HepG2 (cell line): ENCODE results near the gene KDM7A. TPM values are rescaled to one million over a fixed set of nuclear protein-coding genes. Genes with fewer than 3 reads are reported as not detected.

Source experiments
- CENPX ChIP-seq: sonication (generic); formaldehyde crosslinking; IDR thresholded peaks from 2 replicates; pipeline ENCODE4 v1.9.0; 2021; ENCODE audit warnings: mild to moderate bottlenecking, missing genetic modification reagents, moderate library complexity
- CREM ChIP-seq, 2 experiments: sonication (generic) in 1 of 2; formaldehyde crosslinking in 1 of 2; IDR thresholded peaks; 2 replicates each; pipeline versions ENCODE4 v1.4.0 to v1.6.1; 2016 to 2020; ENCODE audit warnings: antibody characterized with exemption in 1 of 2, mild to moderate bottlenecking in 1 of 2, missing genetic modification reagents in 1 of 2
- DNMT3B ChIP-seq: conservative IDR thresholded peaks from 2 replicates; pipeline ENCODE4 v1.6.1; 2016; ENCODE audit warnings: missing biosample characterization, control low read depth
- EED ChIP-seq: sonication (generic); formaldehyde crosslinking; IDR thresholded peaks from 2 replicates; pipeline ENCODE4 v1.5.0; 2020; ENCODE audit warnings: mild to moderate bottlenecking, missing genetic modification reagents
- JUN ChIP-seq: sonication (generic); formaldehyde crosslinking; IDR thresholded peaks from 2 replicates; pipeline ENCODE4 v1.4.0; 2020; ENCODE audit warnings: mild to moderate bottlenecking, missing genetic modification reagents
- KDM4B ChIP-seq: sonication (generic); formaldehyde crosslinking; IDR thresholded peaks from 2 replicates; pipeline ENCODE4 v1.4.0; 2020; ENCODE audit warnings: missing genetic modification reagents
- MAZ ChIP-seq, 2 experiments: sonication (generic) in 1 of 2; formaldehyde crosslinking in 1 of 2; IDR thresholded peaks; 2 replicates each; pipeline versions ENCODE4 v1.5.0 to v1.6.1; 2012 to 2020; ENCODE audit warnings: low read depth in 2 of 2, mild to moderate bottlenecking in 2 of 2, borderline replicate concordance in 1 of 2, improper control_type of control experiment in 1 of 2, low read length in 1 of 2, missing genetic modification reagents in 1 of 2, moderate library complexity in 1 of 2
- NPAS2 ChIP-seq: sonication (generic); formaldehyde crosslinking; IDR thresholded peaks from 2 replicates; pipeline ENCODE4 v1.8.0; 2022; ENCODE audit warnings: mild to moderate bottlenecking, missing genetic modification reagents, borderline replicate concordance
- THAP11 ChIP-seq: IDR thresholded peaks from 2 replicates; pipeline ENCODE4 v1.6.1; 2016; ENCODE audit warnings: missing biosample characterization, missing genetic modification reagents
- ZBTB25 ChIP-seq: IDR thresholded peaks from 2 replicates; pipeline ENCODE4 v1.6.1; 2018; ENCODE audit warnings: missing genetic modification reagents
- ZMYM3 ChIP-seq: sonication (generic); formaldehyde crosslinking; IDR thresholded peaks from 2 replicates; pipeline ENCODE4 v1.5.1; 2020; ENCODE audit warnings: mild to moderate bottlenecking, missing genetic modification reagents
- ZNF263 ChIP-seq: sonication (generic); formaldehyde crosslinking; IDR thresholded peaks from 2 replicates; pipeline ENCODE4 v1.4.0; 2020; ENCODE audit warnings: missing genetic modification reagents
- ZNF274 ChIP-seq: sonication (generic); formaldehyde crosslinking; IDR thresholded peaks from 2 replicates; pipeline ENCODE4 v1.5.1; 2020; ENCODE audit warnings: mild to moderate bottlenecking, missing genetic modification reagents
- ZNF761 ChIP-seq: sonication (generic); formaldehyde crosslinking; conservative IDR thresholded peaks from 2 replicates; pipeline ENCODE4 v1.4.0; 2020; ENCODE audit warnings: mild to moderate bottlenecking, missing genetic modification reagents
- ZNF800 ChIP-seq: sonication (generic); formaldehyde crosslinking; IDR thresholded peaks from 2 replicates; pipeline ENCODE4 v1.4.0; 2020; ENCODE audit warnings: missing genetic modification reagents
- polyA plus RNA-seq, 8 experiments: library from polyadenylated mRNA; depleted of rRNA in 3 of 8; stranded (reverse) in 7 of 8; unstranded in 1 of 8; fragments of >200 nt; fragmentation: Illumina TruSeq in 4 of 8; extraction: Trizol in 4 of 8; gene quantifications; 2 replicates each; pipeline versions ENCODE4 v1.2.1 to v1.2.3, GENCODE V29; 2011 to 2016; ENCODE audit warnings: low read depth in 4 of 8, missing spikeins in 1 of 8, mixed read lengths in 1 of 8; ENCODE audit not compliant: insufficient read depth in 1 of 8
- total RNA-seq, 5 experiments: library from RNA; depleted of rRNA; stranded (reverse); fragments of >200 nt; fragmentation: Illumina TruSeq; extraction: Trizol; gene quantifications; 2 replicates each; pipeline ENCODE4 v1.2.3, GENCODE V29; 2016; ENCODE audit warnings: low read depth in 1 of 5
- TF ChIP-seq, protein P1 (sequence below), 2 experiments: sonication (generic) in 1 of 2; formaldehyde crosslinking in 1 of 2; IDR thresholded peaks; 2 replicates each; pipeline versions ENCODE4 v1.5.1 to v1.6.1; 2011 to 2020; ENCODE audit warnings: borderline replicate concordance in 1 of 2, low read depth in 1 of 2, low read length in 1 of 2, mild to moderate bottlenecking in 1 of 2, missing genetic modification reagents in 1 of 2, moderate library complexity in 1 of 2
- TF ChIP-seq, protein P2 (sequence below): sonication (generic); formaldehyde crosslinking; IDR thresholded peaks from 2 replicates; pipeline ENCODE4 v1.4.0; 2020; ENCODE audit warnings: missing genetic modification reagents, borderline replicate concordance

KDM7A gene
- total and polyA plus RNA-seq, 2 of the 13 experiments (the other 11 are each of a cell fraction or from before 2014, with no cell fraction given), result 10.8 to 16.8 TPM

DNA sequence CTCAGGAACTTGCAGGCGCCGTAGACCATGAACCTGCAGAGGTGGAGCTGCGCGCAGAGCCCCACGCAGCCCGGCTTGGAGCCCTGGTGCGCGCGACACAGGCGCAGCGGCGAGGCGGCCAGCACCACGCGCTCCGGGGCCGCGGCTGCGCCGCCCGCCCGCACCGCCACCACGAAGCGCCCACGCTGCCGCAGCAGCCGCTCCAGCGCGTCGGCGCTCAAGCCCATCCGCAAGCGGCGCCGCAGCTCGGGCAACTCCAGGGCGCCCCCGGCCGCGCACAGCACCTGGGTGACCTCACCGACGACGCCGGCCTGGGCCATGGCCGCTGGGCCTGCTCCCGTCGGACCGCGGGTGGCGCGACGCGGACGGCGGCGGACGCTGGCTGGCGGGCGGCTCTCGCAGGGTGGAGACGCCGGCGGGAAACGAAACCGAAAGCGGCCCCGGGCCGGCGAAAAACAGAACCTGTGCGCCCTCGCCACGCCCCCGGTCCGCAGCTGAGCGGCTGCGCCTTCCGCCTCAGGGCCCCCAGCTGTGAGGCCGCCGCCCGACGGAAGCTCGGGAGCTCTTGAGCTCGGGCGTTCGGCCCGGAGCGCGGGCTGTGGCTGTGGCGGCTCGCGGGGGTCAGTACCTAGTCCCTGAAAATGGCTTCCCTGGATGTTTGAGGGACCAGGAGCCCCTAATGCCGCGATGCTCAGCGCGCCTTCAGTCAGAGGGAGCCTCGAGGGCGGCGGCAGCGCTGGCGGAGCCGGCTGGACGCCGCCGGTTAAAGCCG, 114.1 kb downstream of the KDM7A start, which contains the start of gene PARP12 (continued):
- TF ChIP-seq ZNF274 (CRISPR knock-in tag) (peak; percentile 69; the same call in 1 of the 2 replicates), NPAS2 (CRISPR knock-in tag) (no peak), MAZ (IDR thresholded peaks at IDR 0.05; ENCODE audit: borderline replicate concordance, low read depth, low read length) (no peak), MAZ (CRISPR knock-in tag; IDR thresholded peaks at IDR 0.05; ENCODE audit: low read depth) (peak; percentile 87), EED (CRISPR knock-in tag) (no peak), KDM4B (CRISPR knock-in tag) (no peak), DNMT3B (CRISPR knock-in tag) (no peak), ZNF761 (CRISPR knock-in tag) (no peak), THAP11 (CRISPR knock-in tag) (peak; percentile 59; the same call in 1 of the 2 replicates), ZNF263 (CRISPR knock-in tag) (no peak), JUN (CRISPR knock-in tag) (no peak), ZBTB25 (no peak), ZMYM3 (CRISPR knock-in tag) (no peak; the same call in 1 of the 2 replicates), ZNF800 (CRISPR knock-in tag) (peak; percentile 75; the same call in 1 of the 2 replicates), CREM (IDR thresholded peaks at IDR 0.05) (no peak), CREM (CRISPR knock-in tag; IDR thresholded peaks at IDR 0.05) (no peak), CENPX (CRISPR knock-in tag) (no peak)
- TF ChIP-seq, protein P1, sequence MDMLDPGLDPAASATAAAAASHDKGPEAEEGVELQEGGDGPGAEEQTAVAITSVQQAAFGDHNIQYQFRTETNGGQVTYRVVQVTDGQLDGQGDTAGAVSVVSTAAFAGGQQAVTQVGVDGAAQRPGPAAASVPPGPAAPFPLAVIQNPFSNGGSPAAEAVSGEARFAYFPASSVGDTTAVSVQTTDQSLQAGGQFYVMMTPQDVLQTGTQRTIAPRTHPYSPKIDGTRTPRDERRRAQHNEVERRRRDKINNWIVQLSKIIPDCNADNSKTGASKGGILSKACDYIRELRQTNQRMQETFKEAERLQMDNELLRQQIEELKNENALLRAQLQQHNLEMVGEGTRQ (IDR thresholded peaks at IDR 0.05; ENCODE audit: low read depth, low read length), result no peak
- TF ChIP-seq, protein P1 (CRISPR knock-in tag; IDR thresholded peaks at IDR 0.05; ENCODE audit: borderline replicate concordance), result no peak
- TF ChIP-seq, protein P2, sequence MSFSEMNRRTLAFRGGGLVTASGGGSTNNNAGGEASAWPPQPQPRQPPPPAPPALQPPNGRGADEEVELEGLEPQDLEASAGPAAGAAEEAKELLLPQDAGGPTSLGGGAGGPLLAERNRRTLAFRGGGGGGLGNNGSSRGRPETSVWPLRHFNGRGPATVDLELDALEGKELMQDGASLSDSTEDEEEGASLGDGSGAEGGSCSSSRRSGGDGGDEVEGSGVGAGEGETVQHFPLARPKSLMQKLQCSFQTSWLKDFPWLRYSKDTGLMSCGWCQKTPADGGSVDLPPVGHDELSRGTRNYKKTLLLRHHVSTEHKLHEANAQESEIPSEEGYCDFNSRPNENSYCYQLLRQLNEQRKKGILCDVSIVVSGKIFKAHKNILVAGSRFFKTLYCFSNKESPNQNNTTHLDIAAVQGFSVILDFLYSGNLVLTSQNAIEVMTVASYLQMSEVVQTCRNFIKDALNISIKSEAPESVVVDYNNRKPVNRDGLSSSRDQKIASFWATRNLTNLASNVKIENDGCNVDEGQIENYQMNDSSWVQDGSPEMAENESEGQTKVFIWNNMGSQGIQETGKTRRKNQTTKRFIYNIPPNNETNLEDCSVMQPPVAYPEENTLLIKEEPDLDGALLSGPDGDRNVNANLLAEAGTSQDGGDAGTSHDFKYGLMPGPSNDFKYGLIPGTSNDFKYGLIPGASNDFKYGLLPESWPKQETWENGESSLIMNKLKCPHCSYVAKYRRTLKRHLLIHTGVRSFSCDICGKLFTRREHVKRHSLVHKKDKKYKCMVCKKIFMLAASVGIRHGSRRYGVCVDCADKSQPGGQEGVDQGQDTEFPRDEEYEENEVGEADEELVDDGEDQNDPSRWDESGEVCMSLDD (CRISPR knock-in tag), result no peak
